Measurements from ENCODE around the gene PLEKHM3. TPM values are rescaled to one million over a fixed set of nuclear protein-coding genes. Genes with fewer than 3 reads are reported as not detected.
A peak's percentile ranks its signal among the peaks of the same experiment; 100 is the strongest.

PLEKHM3 gene
- total and polyA plus RNA-seq, 2 of the 13 experiments (the other 11 are each of a cell fraction or from before 2014, with no cell fraction given) = 4.5 to 4.7 TPM

DNA sequence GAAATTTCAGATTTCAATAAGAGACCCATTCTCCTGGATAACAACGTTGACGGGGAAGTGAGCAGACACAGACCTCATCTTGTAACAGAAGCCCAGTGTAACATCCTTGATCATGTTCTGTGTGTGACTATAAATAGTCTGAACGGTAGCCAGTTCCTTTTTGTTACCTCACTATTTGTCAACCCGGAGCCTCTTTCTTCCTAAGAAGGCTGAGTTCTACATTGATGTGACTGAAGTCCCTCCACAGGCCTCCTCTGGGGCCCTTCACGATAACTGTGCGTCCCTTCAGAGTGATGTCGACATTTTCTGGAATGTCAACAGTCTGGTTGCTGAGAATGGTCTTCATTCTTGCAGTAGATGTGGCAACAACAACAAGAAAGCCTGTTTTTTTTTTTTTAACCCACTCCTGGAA is 6.3 kb upstream of the PLEKHM3 start (continued):
- TF ChIP-seq, protein P1, sequence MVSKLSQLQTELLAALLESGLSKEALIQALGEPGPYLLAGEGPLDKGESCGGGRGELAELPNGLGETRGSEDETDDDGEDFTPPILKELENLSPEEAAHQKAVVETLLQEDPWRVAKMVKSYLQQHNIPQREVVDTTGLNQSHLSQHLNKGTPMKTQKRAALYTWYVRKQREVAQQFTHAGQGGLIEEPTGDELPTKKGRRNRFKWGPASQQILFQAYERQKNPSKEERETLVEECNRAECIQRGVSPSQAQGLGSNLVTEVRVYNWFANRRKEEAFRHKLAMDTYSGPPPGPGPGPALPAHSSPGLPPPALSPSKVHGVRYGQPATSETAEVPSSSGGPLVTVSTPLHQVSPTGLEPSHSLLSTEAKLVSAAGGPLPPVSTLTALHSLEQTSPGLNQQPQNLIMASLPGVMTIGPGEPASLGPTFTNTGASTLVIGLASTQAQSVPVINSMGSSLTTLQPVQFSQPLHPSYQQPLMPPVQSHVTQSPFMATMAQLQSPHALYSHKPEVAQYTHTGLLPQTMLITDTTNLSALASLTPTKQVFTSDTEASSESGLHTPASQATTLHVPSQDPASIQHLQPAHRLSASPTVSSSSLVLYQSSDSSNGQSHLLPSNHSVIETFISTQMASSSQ (IDR thresholded peaks at IDR 0.05; ENCODE audit: low read depth) = peak; percentile 39; the same call in 1 of the 2 replicates
- TF ChIP-seq, protein P1 (CRISPR knock-in tag; IDR thresholded peaks at IDR 0.05; ENCODE audit: borderline replicate concordance) = peak; percentile 74; the same call in 1 of the 2 replicates
- TF ChIP-seq, protein P2, sequence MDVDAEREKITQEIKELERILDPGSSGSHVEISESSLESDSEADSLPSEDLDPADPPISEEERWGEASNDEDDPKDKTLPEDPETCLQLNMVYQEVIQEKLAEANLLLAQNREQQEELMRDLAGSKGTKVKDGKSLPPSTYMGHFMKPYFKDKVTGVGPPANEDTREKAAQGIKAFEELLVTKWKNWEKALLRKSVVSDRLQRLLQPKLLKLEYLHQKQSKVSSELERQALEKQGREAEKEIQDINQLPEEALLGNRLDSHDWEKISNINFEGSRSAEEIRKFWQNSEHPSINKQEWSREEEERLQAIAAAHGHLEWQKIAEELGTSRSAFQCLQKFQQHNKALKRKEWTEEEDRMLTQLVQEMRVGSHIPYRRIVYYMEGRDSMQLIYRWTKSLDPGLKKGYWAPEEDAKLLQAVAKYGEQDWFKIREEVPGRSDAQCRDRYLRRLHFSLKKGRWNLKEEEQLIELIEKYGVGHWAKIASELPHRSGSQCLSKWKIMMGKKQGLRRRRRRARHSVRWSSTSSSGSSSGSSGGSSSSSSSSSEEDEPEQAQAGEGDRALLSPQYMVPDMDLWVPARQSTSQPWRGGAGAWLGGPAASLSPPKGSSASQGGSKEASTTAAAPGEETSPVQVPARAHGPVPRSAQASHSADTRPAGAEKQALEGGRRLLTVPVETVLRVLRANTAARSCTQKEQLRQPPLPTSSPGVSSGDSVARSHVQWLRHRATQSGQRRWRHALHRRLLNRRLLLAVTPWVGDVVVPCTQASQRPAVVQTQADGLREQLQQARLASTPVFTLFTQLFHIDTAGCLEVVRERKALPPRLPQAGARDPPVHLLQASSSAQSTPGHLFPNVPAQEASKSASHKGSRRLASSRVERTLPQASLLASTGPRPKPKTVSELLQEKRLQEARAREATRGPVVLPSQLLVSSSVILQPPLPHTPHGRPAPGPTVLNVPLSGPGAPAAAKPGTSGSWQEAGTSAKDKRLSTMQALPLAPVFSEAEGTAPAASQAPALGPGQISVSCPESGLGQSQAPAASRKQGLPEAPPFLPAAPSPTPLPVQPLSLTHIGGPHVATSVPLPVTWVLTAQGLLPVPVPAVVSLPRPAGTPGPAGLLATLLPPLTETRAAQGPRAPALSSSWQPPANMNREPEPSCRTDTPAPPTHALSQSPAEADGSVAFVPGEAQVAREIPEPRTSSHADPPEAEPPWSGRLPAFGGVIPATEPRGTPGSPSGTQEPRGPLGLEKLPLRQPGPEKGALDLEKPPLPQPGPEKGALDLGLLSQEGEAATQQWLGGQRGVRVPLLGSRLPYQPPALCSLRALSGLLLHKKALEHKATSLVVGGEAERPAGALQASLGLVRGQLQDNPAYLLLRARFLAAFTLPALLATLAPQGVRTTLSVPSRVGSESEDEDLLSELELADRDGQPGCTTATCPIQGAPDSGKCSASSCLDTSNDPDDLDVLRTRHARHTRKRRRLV (CRISPR knock-in tag; IDR thresholded peaks at IDR 0.05) = no peak
- TF ChIP-seq, protein P3, sequence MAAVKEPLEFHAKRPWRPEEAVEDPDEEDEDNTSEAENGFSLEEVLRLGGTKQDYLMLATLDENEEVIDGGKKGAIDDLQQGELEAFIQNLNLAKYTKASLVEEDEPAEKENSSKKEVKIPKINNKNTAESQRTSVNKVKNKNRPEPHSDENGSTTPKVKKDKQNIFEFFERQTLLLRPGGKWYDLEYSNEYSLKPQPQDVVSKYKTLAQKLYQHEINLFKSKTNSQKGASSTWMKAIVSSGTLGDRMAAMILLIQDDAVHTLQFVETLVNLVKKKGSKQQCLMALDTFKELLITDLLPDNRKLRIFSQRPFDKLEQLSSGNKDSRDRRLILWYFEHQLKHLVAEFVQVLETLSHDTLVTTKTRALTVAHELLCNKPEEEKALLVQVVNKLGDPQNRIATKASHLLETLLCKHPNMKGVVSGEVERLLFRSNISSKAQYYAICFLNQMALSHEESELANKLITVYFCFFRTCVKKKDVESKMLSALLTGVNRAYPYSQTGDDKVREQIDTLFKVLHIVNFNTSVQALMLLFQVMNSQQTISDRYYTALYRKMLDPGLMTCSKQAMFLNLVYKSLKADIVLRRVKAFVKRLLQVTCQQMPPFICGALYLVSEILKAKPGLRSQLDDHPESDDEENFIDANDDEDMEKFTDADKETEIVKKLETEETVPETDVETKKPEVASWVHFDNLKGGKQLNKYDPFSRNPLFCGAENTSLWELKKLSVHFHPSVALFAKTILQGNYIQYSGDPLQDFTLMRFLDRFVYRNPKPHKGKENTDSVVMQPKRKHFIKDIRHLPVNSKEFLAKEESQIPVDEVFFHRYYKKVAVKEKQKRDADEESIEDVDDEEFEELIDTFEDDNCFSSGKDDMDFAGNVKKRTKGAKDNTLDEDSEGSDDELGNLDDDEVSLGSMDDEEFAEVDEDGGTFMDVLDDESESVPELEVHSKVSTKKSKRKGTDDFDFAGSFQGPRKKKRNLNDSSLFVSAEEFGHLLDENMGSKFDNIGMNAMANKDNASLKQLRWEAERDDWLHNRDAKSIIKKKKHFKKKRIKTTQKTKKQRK (IDR thresholded peaks at IDR 0.05; ENCODE audit: low read length) = no peak
- TF ChIP-seq, protein P4, sequence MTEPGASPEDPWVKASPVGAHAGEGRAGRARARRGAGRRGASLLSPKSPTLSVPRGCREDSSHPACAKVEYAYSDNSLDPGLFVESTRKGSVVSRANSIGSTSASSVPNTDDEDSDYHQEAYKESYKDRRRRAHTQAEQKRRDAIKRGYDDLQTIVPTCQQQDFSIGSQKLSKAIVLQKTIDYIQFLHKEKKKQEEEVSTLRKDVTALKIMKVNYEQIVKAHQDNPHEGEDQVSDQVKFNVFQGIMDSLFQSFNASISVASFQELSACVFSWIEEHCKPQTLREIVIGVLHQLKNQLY (CRISPR knock-in tag; IDR thresholded peaks at IDR 0.05) = no peak
- peak; percentile 58 for TF ChIP-seq ASH2L (IDR thresholded peaks at IDR 0.05; ENCODE audit: insufficient read length, low read depth, low read length)
- TF ChIP-seq, protein P5, sequence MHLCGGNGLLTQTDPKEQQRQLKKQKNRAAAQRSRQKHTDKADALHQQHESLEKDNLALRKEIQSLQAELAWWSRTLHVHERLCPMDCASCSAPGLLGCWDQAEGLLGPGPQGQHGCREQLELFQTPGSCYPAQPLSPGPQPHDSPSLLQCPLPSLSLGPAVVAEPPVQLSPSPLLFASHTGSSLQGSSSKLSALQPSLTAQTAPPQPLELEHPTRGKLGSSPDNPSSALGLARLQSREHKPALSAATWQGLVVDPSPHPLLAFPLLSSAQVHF (CRISPR knock-in tag; IDR thresholded peaks at IDR 0.05) = no peak
- no peak; the same call in 1 of the 2 replicates for TF ChIP-seq MEIS1 (CRISPR knock-in tag; IDR thresholded peaks at IDR 0.05; ENCODE audit: borderline replicate concordance)
- no peak for TF ChIP-seq ZBTB38 (CRISPR knock-in tag; IDR thresholded peaks at IDR 0.05)
- no peak for TF ChIP-seq ZMAT3 (CRISPR knock-in tag; conservative IDR thresholded peaks at IDR 0.05)
- TF ChIP-seq, protein P6, sequence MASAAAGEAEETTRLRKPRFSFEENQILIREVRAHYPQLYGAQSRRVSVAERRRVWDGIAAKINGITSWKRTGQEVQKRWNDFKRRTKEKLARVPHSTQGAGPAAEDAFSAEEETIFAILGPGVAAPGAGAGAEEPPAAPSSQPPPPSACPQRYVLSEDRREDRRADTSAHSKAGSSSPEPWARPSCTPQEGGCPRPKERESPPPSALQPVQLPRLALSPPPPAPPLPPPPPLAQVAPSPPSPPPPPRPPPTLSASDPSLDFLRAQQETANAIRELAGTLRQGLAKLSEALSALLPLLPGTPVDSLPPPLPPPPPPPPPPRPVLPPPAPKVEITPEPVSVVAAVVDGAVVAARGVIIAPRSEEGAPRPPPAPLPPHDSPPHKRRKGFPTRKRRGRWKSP (CRISPR knock-in tag; IDR thresholded peaks at IDR 0.05) = peak; percentile 47; the same call in 1 of the 2 replicates
- no peak for TF ChIP-seq ATRX (CRISPR knock-in tag; IDR thresholded peaks at IDR 0.05; ENCODE audit: borderline replicate concordance)
- TF ChIP-seq SCMH1 (CRISPR knock-in tag; IDR thresholded peaks at IDR 0.05; ENCODE audit: borderline replicate concordance) = no peak
- TF ChIP-seq SAP130 (CRISPR knock-in tag; IDR thresholded peaks at IDR 0.05; ENCODE audit: low read depth) = peak; percentile 83

All from HepG2 (cell line).